Keratinocyte (primary cell): ENCODE results near the gene CNFN. TPM values are rescaled to one million over a fixed set of nuclear protein-coding genes. Genes with fewer than 3 reads are reported as not detected.

Source experiments
- DNase-seq: peaks from one replicate; pipeline ENCODE4 v3.0.0-alpha.2; 2011; ENCODE audit warnings: low read depth, missing footprints, low spot score
- FAIRE-seq: peaks from 2 replicates; lab custom pipeline; 2011; peaks lifted over from hg19 to GRCh38; lab: Jason Lieb, UNC
- H2AFZ ChIP-seq: 2 replicates; pipeline ENCODE4 v1.6.0; 2012; ENCODE audit warnings: low read length, control low read depth, inconsistent platforms; ENCODE audit not compliant: control insufficient read depth
- H3K27ac ChIP-seq: 2 replicates; pipeline ENCODE4 v1.5.1; 2011; ENCODE audit warnings: low read length; ENCODE audit not compliant: control insufficient read depth, insufficient read depth
- H3K27me3 ChIP-seq: 3 replicates; pipeline ENCODE4 v1.6.0; 2011; ENCODE audit warnings: low read length; ENCODE audit not compliant: control insufficient read depth, insufficient read depth; ENCODE audit errors: extremely low read depth
- H3K36me3 ChIP-seq, 2 experiments: 2 replicates in 1 of 2; 3 replicates in 1 of 2; pipeline ENCODE4 v1.5.1; 2011; ENCODE audit warnings: low read length in 2 of 2, mild to moderate bottlenecking in 1 of 2; ENCODE audit not compliant: control insufficient read depth in 2 of 2, insufficient read depth in 2 of 2; ENCODE audit errors: extremely low read depth in 1 of 2
- H3K4me1 ChIP-seq: 3 replicates; pipeline ENCODE4 v1.5.1; 2011; ENCODE audit warnings: low read length; ENCODE audit not compliant: control insufficient read depth, insufficient read depth; ENCODE audit errors: extremely low read depth
- H3K4me2 ChIP-seq: 3 replicates; pipeline ENCODE4 v1.6.0; 2011; ENCODE audit warnings: low read depth, low read length; ENCODE audit not compliant: control insufficient read depth, insufficient read depth; ENCODE audit errors: extremely low read depth
- H3K4me3 ChIP-seq, 3 experiments: fragments of 200-600 bp in 1 of 3; sonication (generic) in 1 of 3; 2 replicates in 2 of 3; 3 replicates in 1 of 3; pipeline ENCODE4 v1.5.1; 2011 to 2016; ENCODE audit warnings: low read length in 3 of 3, mild to moderate bottlenecking in 3 of 3, control low read depth in 2 of 3, inconsistent platforms in 1 of 3, low read depth in 1 of 3, mixed read lengths in 1 of 3, mixed run types in 1 of 3, moderate library complexity in 1 of 3; ENCODE audit not compliant: control insufficient read depth in 2 of 3, insufficient read depth in 2 of 3; ENCODE audit errors: extremely low read depth in 1 of 3
- H3K79me2 ChIP-seq: 2 replicates; pipeline ENCODE4 v1.6.0; 2012; ENCODE audit warnings: low read length; ENCODE audit not compliant: control insufficient read depth, insufficient read depth
- H3K9ac ChIP-seq: 3 replicates; pipeline ENCODE4 v1.6.0; 2011; ENCODE audit warnings: low read length; ENCODE audit not compliant: control insufficient read depth, insufficient read depth; ENCODE audit errors: extremely low read depth
- H3K9me1 ChIP-seq: 3 replicates; pipeline ENCODE4 v1.6.0; 2011; ENCODE audit warnings: low read length; ENCODE audit not compliant: control insufficient read depth, insufficient read depth; ENCODE audit errors: extremely low read depth
- H3K9me3 ChIP-seq: 2 replicates; pipeline ENCODE4 v1.5.1; 2012; ENCODE audit warnings: low read depth, low read length; ENCODE audit not compliant: control insufficient read depth
- H4K20me1 ChIP-seq: 3 replicates; pipeline ENCODE4 v1.6.0; 2011; ENCODE audit warnings: low read length; ENCODE audit not compliant: control insufficient read depth, insufficient read depth; ENCODE audit errors: extremely low read depth
- EZH2 ChIP-seq: IDR thresholded peaks from one replicate; pipeline ENCODE4 v1.6.1; 2012; ENCODE audit warnings: inconsistent platforms, mild to moderate bottlenecking, low read length, moderate library complexity
- dilution Hi-C: fragments of 300-500 bp; cut with MboI; formaldehyde crosslinking; loops from one replicate; pipeline ENCODE4 v1.7.0; 2020; ENCODE audit warnings: low sequenced_read_pairs; ENCODE audit not compliant: extremely low pct_ligation_motif_present
- polyA plus RNA-seq, 5 experiments: library from polyadenylated mRNA; depleted of rRNA in 3 of 5; stranded (reverse) in 3 of 5; stranded (forward) in 1 of 5; unstranded in 1 of 5; fragments of >200 nt; gene quantifications; 1 replicate in 1 of 5; 2 replicates in 3 of 5; 3 replicates in 1 of 5; pipeline versions ENCODE4 v1.2.1 to v1.2.3, GENCODE V29; 2011 to 2012; ENCODE audit warnings: missing spikeins in 2 of 5, low read depth in 1 of 5, low replicate concordance in 1 of 5
- TF ChIP-seq, protein P1 (sequence below), 3 experiments: IDR thresholded peaks in 1 of 3; conservative IDR thresholded peaks in 1 of 3; optimal IDR thresholded peaks in 1 of 3; 2 replicates in 2 of 3; 3 replicates in 1 of 3; pipeline versions ENCODE3 to v1.5.1; 2011; ENCODE audit warnings: low read length in 3 of 3, mild to moderate bottlenecking in 3 of 3, moderate library complexity in 2 of 3, control low read depth in 1 of 3, inconsistent platforms in 1 of 3; ENCODE audit not compliant: insufficient read depth in 2 of 3; ENCODE audit errors: extremely low read depth in 1 of 3

The CNFN gene
- polyA plus RNA-seq, 1 donor (not counting 4 experiments of a cell fraction or from before 2014, with no cell fraction given): 3.0 TPM

DNA sequence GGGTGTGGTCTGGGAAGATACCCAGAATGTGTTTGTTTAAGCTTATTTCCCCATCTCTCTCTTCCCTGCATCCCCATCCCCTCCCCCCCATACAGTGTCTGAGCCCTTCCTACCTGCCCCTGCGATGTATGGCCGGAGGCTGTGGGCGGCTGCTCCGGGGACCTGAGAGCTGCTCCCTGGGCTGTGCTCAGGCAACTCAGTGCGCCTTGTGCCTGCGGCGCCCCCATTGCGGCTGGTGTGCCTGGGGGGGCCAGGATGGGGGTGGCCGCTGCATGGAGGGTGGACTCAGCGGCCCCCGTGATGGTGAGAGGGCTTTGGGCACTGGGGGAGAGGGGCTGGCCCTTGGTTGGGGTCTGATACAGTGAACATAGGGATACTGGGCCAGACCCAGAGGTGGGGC is 21.7 kb downstream of the CNFN start:
- Histone ChIP-seq H3K79me2 (no peaks in the 10 kb centered on the region), H3K9me1 (no peaks in the 10 kb centered on the region), H3K4me1 (no peaks in the 10 kb centered on the region), H3K4me3 (no peak overlapping the region), H4K20me1 (no peaks in the 10 kb centered on the region), H3K36me3 (peaks cover 0 to 5% of the 10 kb centered on the region in 2 experiments), H3K27me3 (no peaks in the 10 kb centered on the region), H3K9ac (no peak overlapping the region), H3K27ac (no peak overlapping the region), H3K4me2 (no peak overlapping the region), H2AFZ (no peak overlapping the region), H3K9me3 (no peaks in the 10 kb centered on the region)
- DNase-seq (no peak), FAIRE-seq (no peak)
- dilution Hi-C loops: no loop called here
- TF ChIP-seq EZH2: no peak
- TF ChIP-seq, protein P1, sequence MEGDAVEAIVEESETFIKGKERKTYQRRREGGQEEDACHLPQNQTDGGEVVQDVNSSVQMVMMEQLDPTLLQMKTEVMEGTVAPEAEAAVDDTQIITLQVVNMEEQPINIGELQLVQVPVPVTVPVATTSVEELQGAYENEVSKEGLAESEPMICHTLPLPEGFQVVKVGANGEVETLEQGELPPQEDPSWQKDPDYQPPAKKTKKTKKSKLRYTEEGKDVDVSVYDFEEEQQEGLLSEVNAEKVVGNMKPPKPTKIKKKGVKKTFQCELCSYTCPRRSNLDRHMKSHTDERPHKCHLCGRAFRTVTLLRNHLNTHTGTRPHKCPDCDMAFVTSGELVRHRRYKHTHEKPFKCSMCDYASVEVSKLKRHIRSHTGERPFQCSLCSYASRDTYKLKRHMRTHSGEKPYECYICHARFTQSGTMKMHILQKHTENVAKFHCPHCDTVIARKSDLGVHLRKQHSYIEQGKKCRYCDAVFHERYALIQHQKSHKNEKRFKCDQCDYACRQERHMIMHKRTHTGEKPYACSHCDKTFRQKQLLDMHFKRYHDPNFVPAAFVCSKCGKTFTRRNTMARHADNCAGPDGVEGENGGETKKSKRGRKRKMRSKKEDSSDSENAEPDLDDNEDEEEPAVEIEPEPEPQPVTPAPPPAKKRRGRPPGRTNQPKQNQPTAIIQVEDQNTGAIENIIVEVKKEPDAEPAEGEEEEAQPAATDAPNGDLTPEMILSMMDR (optimal IDR thresholded peaks at IDR 0.05 in 1 of 3, IDR thresholded peaks at IDR 0.05 in 1 of 3, conservative IDR thresholded peaks at IDR 0.05 in 1 of 3; ENCODE audit: extremely low read depth in 1 of 3, insufficient read depth in 2 of 3, low read length in 3 of 3): no peak

DNA sequence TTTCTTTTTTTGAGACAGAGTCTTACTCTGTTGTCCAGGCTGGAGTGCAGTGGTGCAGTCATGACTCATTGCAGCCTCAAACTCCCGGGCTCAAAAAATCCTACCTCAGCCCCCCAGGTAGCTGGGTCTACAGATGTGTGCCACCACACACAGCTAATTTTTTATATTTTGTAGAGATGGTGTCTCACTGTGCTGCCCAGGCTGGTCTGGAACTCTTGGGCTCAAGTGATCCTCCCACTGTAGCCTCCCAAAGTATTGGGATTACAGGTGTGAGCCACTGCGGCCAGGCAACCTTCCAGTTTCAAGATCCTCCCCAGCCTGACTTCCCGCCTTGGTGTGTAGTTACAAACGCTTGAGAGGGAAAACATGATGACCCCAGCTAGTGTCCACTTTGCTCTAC is 22.2 kb downstream of the CNFN start:
- Histone ChIP-seq H3K9ac (no peak overlapping the region), H3K4me2 (no peak overlapping the region), H3K4me1 (no peaks in the 10 kb centered on the region), H3K9me1 (no peaks in the 10 kb centered on the region), H3K9me3 (no peaks in the 10 kb centered on the region), H3K36me3 (peaks cover 0 to 9% of the 10 kb centered on the region in 2 experiments), H3K27me3 (no peaks in the 10 kb centered on the region), H3K79me2 (no peaks in the 10 kb centered on the region), H4K20me1 (no peaks in the 10 kb centered on the region), H3K27ac (no peak overlapping the region), H2AFZ (no peak overlapping the region), H3K4me3 (no peak overlapping the region)
- FAIRE-seq: no peak
- TF ChIP-seq, protein P1 (optimal IDR thresholded peaks at IDR 0.05 in 1 of 3, IDR thresholded peaks at IDR 0.05 in 1 of 3, conservative IDR thresholded peaks at IDR 0.05 in 1 of 3; ENCODE audit: extremely low read depth in 1 of 3, insufficient read depth in 2 of 3, low read length in 3 of 3): no peak
- TF ChIP-seq EZH2: no peak
- dilution Hi-C loops: no loop called here
- no peak for DNase-seq
